A673 (cell line): ENCODE measurements around the gene ELMO3. TPM values are rescaled to one million over a fixed set of nuclear protein-coding genes. Genes with fewer than 3 reads are reported as not detected.

Experiments
- BruUV-seq: library from RNA; stranded (reverse); fragments of 400-500 nt; replicated peaks from 2 replicates; lab custom pipeline; 2021; lab: Mats Ljungman, UMichigan
- CTCF ChIA-PET: fragments of 300-600 bp; sonication (Branson Sonifier 250); formaldehyde crosslinking; loops from one replicate; lab custom pipeline; 2022; ENCODE audit warnings: antibody characterized with exemption; lab: Charles Lee
- POLR2A ChIA-PET: fragments of 300-600 bp; sonication (Branson Sonifier 250); formaldehyde crosslinking; loops from one replicate; lab custom pipeline; 2022; ENCODE audit warnings: antibody characterized with exemption; ENCODE audit not compliant: low non-redundant PET; lab: Charles Lee
- DNase-seq: peaks from one replicate; pipeline ENCODE4 v3.0.0-alpha.2; 2015; ENCODE audit warnings: low spot score
- H3K27ac ChIP-seq: fragments of 200-600 bp; sonication (generic); 2 replicates; pipeline ENCODE4 v1.5.1; 2016; ENCODE audit warnings: mixed run types, low read depth, mild to moderate bottlenecking, mixed read lengths, antibody characterized with exemption, low read length; ENCODE audit not compliant: poor library complexity, severe bottlenecking
- H3K27me3 ChIP-seq: fragments of 200-600 bp; sonication (generic); replicated peaks from 2 replicates; pipeline ENCODE4 v1.6.1; 2017; ENCODE audit warnings: mixed run types, low read depth, mild to moderate bottlenecking, mixed read lengths, antibody characterized with exemption, low read length; ENCODE audit not compliant: insufficient read depth, poor library complexity
- H3K36me3 ChIP-seq: fragments of 200-600 bp; sonication (generic); 2 replicates; pipeline ENCODE4 v1.6.1; 2016; ENCODE audit warnings: mixed run types, mild to moderate bottlenecking, mixed read lengths, antibody characterized with exemption, low read length; ENCODE audit not compliant: insufficient read depth, poor library complexity, severe bottlenecking
- H3K4me1 ChIP-seq: fragments of 200-600 bp; sonication (generic); 2 replicates; pipeline ENCODE4 v1.6.1; 2017; ENCODE audit warnings: mixed run types, mild to moderate bottlenecking, mixed read lengths, antibody characterized with exemption, low read length; ENCODE audit not compliant: insufficient read depth, poor library complexity, severe bottlenecking
- H3K4me3 ChIP-seq: fragments of 200-600 bp; sonication (generic); 2 replicates; pipeline ENCODE4 v1.5.1; 2016; ENCODE audit warnings: low read depth, mixed run types, mild to moderate bottlenecking, mixed read lengths, low read length; ENCODE audit not compliant: poor library complexity, severe bottlenecking
- H3K9me3 ChIP-seq: fragments of 200-600 bp; sonication (generic); 2 replicates; pipeline ENCODE4 v1.6.1; 2016; ENCODE audit warnings: mixed run types, low read depth, mild to moderate bottlenecking, mixed read lengths, antibody characterized with exemption, low read length; ENCODE audit not compliant: poor library complexity, severe bottlenecking
- CTCF ChIP-seq: fragments of 300-800, 200-600 bp; sonication (generic); conservative IDR thresholded peaks from 2 replicates; pipeline ENCODE4 v1.5.1; 2017; ENCODE audit warnings: low read depth, mild to moderate bottlenecking, antibody characterized with exemption, low read length, moderate library complexity, mixed read lengths
- EZH2 ChIP-seq: fragments of 200-600 bp; sonication (generic); IDR thresholded peaks from 2 replicates; pipeline ENCODE4 v1.6.1; 2017; ENCODE audit warnings: borderline replicate concordance, low read depth, mild to moderate bottlenecking, mixed read lengths, antibody characterized with exemption, low read length; ENCODE audit not compliant: poor library complexity, severe bottlenecking
- intact Hi-C: fragments of 100-400 bp; cut with micrococcal nuclease; formaldehyde crosslinking; loops from one replicate; pipeline ENCODE4 v1.10.0; 2022; ENCODE audit not compliant: unreplicated experiment
- total RNA-seq: library from RNA; stranded (reverse); gene quantifications from 2 replicates; pipeline ENCODE4 v1.2.3, GENCODE V29; 2021

Gene ELMO3
- total RNA-seq, 1 experiment from 2014 or later: 4.7 TPM

GRCh38 chr16:67191411-67191994 lies 7.4 kb upstream of the ELMO3 start:
- ChIA-PET CTCF (no interaction called here), POLR2A (no interaction called here)
- TF ChIP-seq EZH2 (no peak), CTCF (no peak)
- no peaks in the 10 kb centered on the region for H3K27me3 ChIP-seq
- no TSS peak for BruUV-seq
- peaks cover 33% of the 10 kb centered on the region for H3K36me3 ChIP-seq
- no peaks in the 10 kb centered on the region for H3K9me3 ChIP-seq
- peak overlapping the region; percentile 85 for H3K27ac ChIP-seq
- DNase-seq: no peak
- peaks cover 18% of the 10 kb centered on the region for H3K4me1 ChIP-seq
- H3K4me3 ChIP-seq: peak overlapping the region; percentile 98
- intact Hi-C loops: no loop called here

GRCh38 chr16:67191995-67192681 lies 6.8 kb upstream of the ELMO3 start, which contains the start of gene E2F4:
Gene E2F4, plus strand, starts transcription at chr16:67192155. Its CDS starts 73 bp downstream, at chr16:67192228.
- DNase-seq: peak; percentile 95
- peaks cover 18% of the 10 kb centered on the region for H3K4me1 ChIP-seq
- BruUV-seq: TSS peak; percentile 58
- H3K9me3 ChIP-seq: no peaks in the 10 kb centered on the region
- intact Hi-C loops: no loop called here
- peak within 1 kb of the TSS; percentile 85 for H3K27ac ChIP-seq
- H3K36me3 ChIP-seq: peaks cover 39% of the 10 kb centered on the region
- TF ChIP-seq EZH2 (no peak), CTCF (no peak)
- POLR2A ChIA-PET: no interaction called here
- H3K27me3 ChIP-seq: no peaks in the 10 kb centered on the region
- CTCF ChIA-PET: interaction anchor here (0.6 kb wide), 1 partner anchor 135 kb away, joined by 3 read pairs; the partner anchor contains the start of genes KCTD19 and LRRC36
- H3K4me3 ChIP-seq: peak within 1 kb of the TSS; percentile 98

- H3K36me3 ChIP-seq: peaks cover 45% of the 10 kb centered on the region
- ChIA-PET CTCF (interaction anchor here (0.6 kb wide), 1 partner anchor 134 kb away, joined by 3 read pairs; the partner anchor contains the start of genes KCTD19 and LRRC36), POLR2A (no interaction called here)
- no peaks in the 10 kb centered on the region for H3K27me3 ChIP-seq
- DNase-seq: no peak
- no TSS peak for BruUV-seq
- TF ChIP-seq CTCF (no peak), EZH2 (no peak)
- H3K4me3 ChIP-seq: peak overlapping the region; percentile 98
- intact Hi-C loops: no loop called here
- peak overlapping the region; percentile 85 for H3K27ac ChIP-seq
- H3K4me1 ChIP-seq: peaks cover 18% of the 10 kb centered on the region
- no peaks in the 10 kb centered on the region for H3K9me3 ChIP-seq
These were observed 6.1 kb upstream of the ELMO3 start for GRCh38 chr16:67192781-67193361.
